ENCODE data around the gene SUN1.

Gene SUN1

GRCh38 chr7:886626-887487, 54.6 kb downstream of the SUN1 start:
- no peak for DNase-seq (ENCODE audit: extremely low read depth, insufficient read length)
- TF ChIP-seq CTCF (IDR thresholded peaks at IDR 0.05; ENCODE audit: insufficient read depth, low read length, poor library complexity, severe bottlenecking) = no peak
- Histone ChIP-seq H3K36me3 (ENCODE audit: control insufficient read depth, insufficient read depth, low read length) (peaks cover 33% of the 10 kb centered on the region), H3K27me3 (replicated peaks; ENCODE audit: control insufficient read depth, insufficient read depth, low read length) (no peaks in the 10 kb centered on the region), H3K4me3 (replicated peaks; ENCODE audit: low read depth, low read length) (no peak overlapping the region)

GRCh38 chr7:887488-887820, 55.2 kb downstream of the SUN1 start:
- H3K27me3 ChIP-seq (replicated peaks; ENCODE audit: control insufficient read depth, insufficient read depth, low read length) = no peaks in the 10 kb centered on the region
- DNase-seq (ENCODE audit: extremely low read depth, insufficient read length) = no peak
- no peak overlapping the region for H3K4me3 ChIP-seq (replicated peaks; ENCODE audit: low read depth, low read length)
- H3K36me3 ChIP-seq (ENCODE audit: control insufficient read depth, insufficient read depth, low read length) = peaks cover 38% of the 10 kb centered on the region
- no peak for TF ChIP-seq CTCF (IDR thresholded peaks at IDR 0.05; ENCODE audit: insufficient read depth, low read length, poor library complexity, severe bottlenecking)

- no peak for DNase-seq (ENCODE audit: extremely low read depth, insufficient read length)
- H3K4me3 ChIP-seq (replicated peaks; ENCODE audit: low read depth, low read length) = no peak overlapping the region
- H3K36me3 ChIP-seq (ENCODE audit: control insufficient read depth, insufficient read depth, low read length) = peaks cover 42% of the 10 kb centered on the region
- H3K27me3 ChIP-seq (replicated peaks; ENCODE audit: control insufficient read depth, insufficient read depth, low read length) = no peaks in the 10 kb centered on the region
- TF ChIP-seq CTCF (IDR thresholded peaks at IDR 0.05; ENCODE audit: insufficient read depth, low read length, poor library complexity, severe bottlenecking) = no peak
These were observed 56.1 kb downstream of the SUN1 start for GRCh38 chr7:888081-889024.

GRCh38 chr7:889025-889390, 56.7 kb downstream of the SUN1 start:
- TF ChIP-seq CTCF (IDR thresholded peaks at IDR 0.05; ENCODE audit: insufficient read depth, low read length, poor library complexity, severe bottlenecking) = no peak
- H3K36me3 ChIP-seq (ENCODE audit: control insufficient read depth, insufficient read depth, low read length) = peaks cover 46% of the 10 kb centered on the region
- H3K27me3 ChIP-seq (replicated peaks; ENCODE audit: control insufficient read depth, insufficient read depth, low read length) = no peaks in the 10 kb centered on the region
- no peak overlapping the region for H3K4me3 ChIP-seq (replicated peaks; ENCODE audit: low read depth, low read length)
- no peak for DNase-seq (ENCODE audit: extremely low read depth, insufficient read length)

- TF ChIP-seq CTCF (IDR thresholded peaks at IDR 0.05; ENCODE audit: insufficient read depth, low read length, poor library complexity, severe bottlenecking) = no peak
- Histone ChIP-seq H3K36me3 (ENCODE audit: control insufficient read depth, insufficient read depth, low read length) (peaks cover 49% of the 10 kb centered on the region), H3K27me3 (replicated peaks; ENCODE audit: control insufficient read depth, insufficient read depth, low read length) (no peaks in the 10 kb centered on the region), H3K4me3 (replicated peaks; ENCODE audit: low read depth, low read length) (no peak overlapping the region)
- no peak for DNase-seq (ENCODE audit: extremely low read depth, insufficient read length)
These were observed 57.1 kb downstream of the SUN1 start for GRCh38 chr7:889391-889790.
